PC-9 (cell line): Measurements from ENCODE around the gene TMEM45A. TPM values are rescaled to one million over a fixed set of nuclear protein-coding genes. Genes with fewer than 3 reads are reported as not detected.

Experiments
- BruUV-seq: library from RNA; stranded (reverse); fragments of 400-500 nt; replicated peaks from 2 replicates; lab custom pipeline; 2021; lab: Mats Ljungman, UMichigan
- CTCF ChIA-PET: fragments of 300-600 bp; sonication (Branson Sonifier 250); formaldehyde crosslinking; loops from one replicate; lab custom pipeline; 2022; ENCODE audit warnings: antibody characterized with exemption; lab: Charles Lee
- POLR2A ChIA-PET: fragments of 300-600 bp; sonication (Branson Sonifier 250); formaldehyde crosslinking; loops from one replicate; lab custom pipeline; 2022; ENCODE audit warnings: antibody characterized with exemption; ENCODE audit not compliant: unreplicated experiment; lab: Charles Lee
- DNase-seq, 2 experiments: peaks; one replicate each; pipeline versions ENCODE4 v3.0.0 to v3.0.0-alpha.2; 2015 to 2022; ENCODE audit warnings: mixed read lengths in 1 of 2
- H2AFZ ChIP-seq: fragments of 200-600 bp; sonication (generic); 2 replicates; pipeline ENCODE4 v1.8.1; 2017; ENCODE audit warnings: antibody characterized with exemption
- H3F3A ChIP-seq: fragments of 200-600 bp; sonication (generic); 2 replicates; pipeline ENCODE4 v1.8.1; 2017; ENCODE audit warnings: antibody characterized with exemption, mild to moderate bottlenecking, low read depth; ENCODE audit not compliant: insufficient read depth
- H3K27ac ChIP-seq: fragments of 200-600 bp; sonication (generic); 2 replicates; pipeline ENCODE4 v1.6.1; 2016; ENCODE audit warnings: mixed run types
- H3K27me3 ChIP-seq: fragments of 200-600 bp; sonication (generic); 2 replicates; pipeline ENCODE4 v1.6.1; 2016; ENCODE audit warnings: low read depth, mixed run types; ENCODE audit not compliant: insufficient read depth
- H3K36me3 ChIP-seq: fragments of 200-600 bp; sonication (generic); 2 replicates; pipeline ENCODE4 v1.6.1; 2016; ENCODE audit warnings: low read depth, mixed run types
- H3K4me1 ChIP-seq: fragments of 200-600 bp; sonication (generic); replicated peaks from 2 replicates; pipeline ENCODE4 v1.6.1; 2016; ENCODE audit warnings: mixed run types; ENCODE audit not compliant: insufficient read depth
- H3K4me2 ChIP-seq: fragments of 200-600 bp; sonication (generic); 2 replicates; pipeline ENCODE4 v1.6.1; 2017; ENCODE audit warnings: mixed run types
- H3K4me3 ChIP-seq: fragments of 200-600 bp; sonication (generic); 2 replicates; pipeline ENCODE4 v1.6.1; 2016; ENCODE audit warnings: mixed run types
- H3K79me2 ChIP-seq: fragments of 200-600 bp; sonication (generic); 2 replicates; pipeline ENCODE4 v1.6.1; 2017; ENCODE audit warnings: low read depth, mixed run types
- H3K9me2 ChIP-seq: fragments of 200-600 bp; sonication (generic); 2 replicates; pipeline ENCODE4 v1.8.1; 2017; ENCODE audit warnings: mild to moderate bottlenecking; ENCODE audit not compliant: insufficient read depth
- H3K9me3 ChIP-seq: fragments of 200-600 bp; sonication (generic); 2 replicates; pipeline ENCODE4 v1.8.1; 2016; ENCODE audit warnings: low read depth; ENCODE audit not compliant: insufficient read depth
- H4K20me1 ChIP-seq: fragments of 200-600 bp; sonication (generic); 2 replicates; pipeline ENCODE4 v1.8.1; 2017; ENCODE audit not compliant: insufficient read depth
- EZH2 ChIP-seq: fragments of 200-600 bp; sonication (generic); IDR thresholded peaks from 2 replicates; pipeline ENCODE4 v1.8.0; 2017; ENCODE audit warnings: antibody characterized with exemption, low read depth
- intact Hi-C: fragments of 100-400 bp; cut with micrococcal nuclease; formaldehyde crosslinking; loops from one replicate; pipeline ENCODE4 v1.10.0; 2022; ENCODE audit not compliant: unreplicated experiment
- total RNA-seq: library from RNA; stranded (reverse); gene quantifications from 2 replicates; pipeline ENCODE4 v1.2.3, GENCODE V29; 2021
- TF ChIP-seq, protein P1 (sequence below): fragments of 200-600 bp; sonication (generic); conservative IDR thresholded peaks from 2 replicates; pipeline ENCODE4 v1.6.1; 2017; ENCODE audit warnings: mixed run types, antibody characterized with exemption, mild to moderate bottlenecking, moderate library complexity

TMEM45A gene
- total RNA-seq, 1 experiment from 2014 or later: 31.1 TPM

DNA sequence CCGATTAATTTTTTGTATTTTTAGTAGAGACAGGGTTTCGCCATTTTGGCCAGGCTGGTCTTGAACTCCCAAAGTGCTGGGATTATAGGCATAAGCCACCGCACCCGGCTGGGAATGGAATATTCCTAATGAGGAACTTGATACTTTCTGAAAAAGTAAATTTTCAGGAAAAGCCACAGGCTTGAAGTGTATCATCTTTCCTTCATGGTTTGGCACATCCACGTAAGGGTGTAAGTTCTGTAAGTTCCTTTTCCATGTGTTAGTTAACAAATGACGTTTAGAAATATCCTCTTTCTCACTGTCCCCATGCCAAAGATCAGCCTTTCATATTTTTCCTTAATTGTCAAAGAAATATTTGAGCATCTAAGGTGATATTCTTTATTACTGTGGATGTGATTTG lies 24.9 kb downstream of the TMEM45A start:
- Histone ChIP-seq H3K36me3 (no peaks in the 10 kb centered on the region), H3F3A (no peaks in the 10 kb centered on the region), H3K4me1 (no peaks in the 10 kb centered on the region), H3K27ac (no peak overlapping the region), H3K9me3 (no peaks in the 10 kb centered on the region), H2AFZ (no peak overlapping the region), H4K20me1 (no peaks in the 10 kb centered on the region), H3K4me3 (no peak overlapping the region), H3K27me3 (no peaks in the 10 kb centered on the region), H3K4me2 (no peak overlapping the region), H3K79me2 (no peaks in the 10 kb centered on the region), H3K9me2 (no peaks in the 10 kb centered on the region)
- no peak for DNase-seq
- intact Hi-C loops: no loop called here
- TF ChIP-seq, protein P1, sequence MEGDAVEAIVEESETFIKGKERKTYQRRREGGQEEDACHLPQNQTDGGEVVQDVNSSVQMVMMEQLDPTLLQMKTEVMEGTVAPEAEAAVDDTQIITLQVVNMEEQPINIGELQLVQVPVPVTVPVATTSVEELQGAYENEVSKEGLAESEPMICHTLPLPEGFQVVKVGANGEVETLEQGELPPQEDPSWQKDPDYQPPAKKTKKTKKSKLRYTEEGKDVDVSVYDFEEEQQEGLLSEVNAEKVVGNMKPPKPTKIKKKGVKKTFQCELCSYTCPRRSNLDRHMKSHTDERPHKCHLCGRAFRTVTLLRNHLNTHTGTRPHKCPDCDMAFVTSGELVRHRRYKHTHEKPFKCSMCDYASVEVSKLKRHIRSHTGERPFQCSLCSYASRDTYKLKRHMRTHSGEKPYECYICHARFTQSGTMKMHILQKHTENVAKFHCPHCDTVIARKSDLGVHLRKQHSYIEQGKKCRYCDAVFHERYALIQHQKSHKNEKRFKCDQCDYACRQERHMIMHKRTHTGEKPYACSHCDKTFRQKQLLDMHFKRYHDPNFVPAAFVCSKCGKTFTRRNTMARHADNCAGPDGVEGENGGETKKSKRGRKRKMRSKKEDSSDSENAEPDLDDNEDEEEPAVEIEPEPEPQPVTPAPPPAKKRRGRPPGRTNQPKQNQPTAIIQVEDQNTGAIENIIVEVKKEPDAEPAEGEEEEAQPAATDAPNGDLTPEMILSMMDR: no peak
- TF ChIP-seq EZH2: no peak
- ChIA-PET CTCF (no interaction called here), POLR2A (no interaction called here)
- no TSS peak for BruUV-seq

DNA sequence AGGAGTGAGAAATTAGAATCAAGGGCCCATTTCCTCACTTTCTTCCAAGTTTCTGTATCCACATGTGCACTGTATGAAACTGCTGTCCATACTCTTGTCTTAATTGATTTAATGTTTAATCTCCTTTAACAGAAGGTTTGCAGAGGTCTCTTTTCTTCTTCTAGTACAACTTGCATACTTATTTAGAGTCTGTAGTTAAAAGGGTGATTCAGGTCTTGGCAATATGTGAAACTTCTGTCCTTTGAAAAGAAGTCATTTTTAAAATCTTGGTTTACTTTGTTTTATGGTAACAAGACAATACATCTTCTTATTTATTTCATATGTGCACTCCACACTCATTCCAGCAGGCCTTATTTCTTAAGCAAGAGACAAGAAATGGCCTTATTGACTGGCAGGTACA lies 25.8 kb downstream of the TMEM45A start:
- no TSS peak for BruUV-seq
- Histone ChIP-seq H3F3A (no peaks in the 10 kb centered on the region), H3K4me3 (no peak overlapping the region), H3K4me1 (no peaks in the 10 kb centered on the region), H3K9me2 (no peaks in the 10 kb centered on the region), H2AFZ (no peak overlapping the region), H4K20me1 (no peaks in the 10 kb centered on the region), H3K9me3 (no peaks in the 10 kb centered on the region), H3K36me3 (no peaks in the 10 kb centered on the region), H3K27ac (no peak overlapping the region), H3K4me2 (no peak overlapping the region), H3K27me3 (no peaks in the 10 kb centered on the region), H3K79me2 (no peaks in the 10 kb centered on the region)
- ChIA-PET POLR2A (no interaction called here), CTCF (no interaction called here)
- TF ChIP-seq, protein P1: no peak
- TF ChIP-seq EZH2: no peak
- intact Hi-C loops: no loop called here
- DNase-seq: no peak

DNA sequence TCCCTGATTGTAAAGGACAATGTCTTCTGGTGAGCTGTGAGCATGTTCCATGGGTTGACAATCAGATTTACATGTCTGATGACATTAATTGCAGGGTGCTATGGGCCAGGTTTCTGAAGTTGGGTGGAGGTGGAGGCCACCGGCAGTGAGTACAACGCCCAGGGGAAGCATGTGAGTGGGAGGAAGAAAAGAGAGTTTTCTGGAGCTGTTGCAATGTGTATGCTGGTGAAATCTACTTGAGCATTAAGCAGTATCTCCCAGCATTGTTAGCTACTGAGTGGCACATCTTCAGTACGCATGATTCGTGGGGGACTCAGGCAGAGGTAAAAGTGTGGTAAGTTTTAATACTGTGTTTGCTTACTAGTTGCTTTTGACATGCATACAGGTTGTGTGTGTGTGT lies 26.6 kb downstream of the TMEM45A start:
- CTCF ChIA-PET: no interaction called here
- no peak for DNase-seq
- H2AFZ ChIP-seq: no peak overlapping the region

More for the DNA sequence above, 26.6 kb downstream of the TMEM45A start:
- H3F3A ChIP-seq: no peaks in the 10 kb centered on the region
- intact Hi-C loops: no loop called here
- H3K4me2 ChIP-seq: no peak overlapping the region
- H3K36me3 ChIP-seq: no peaks in the 10 kb centered on the region
- POLR2A ChIA-PET: interaction anchor here (0.6 kb wide), 1 partner anchor 34 kb away, joined by 3 read pairs; no protein-coding TSS in a partner anchor
- no peak for TF ChIP-seq EZH2
- TF ChIP-seq, protein P1: no peak
- H3K79me2 ChIP-seq: no peaks in the 10 kb centered on the region
- no peaks in the 10 kb centered on the region for H3K4me1 ChIP-seq
- H3K9me3 ChIP-seq: no peaks in the 10 kb centered on the region
- BruUV-seq: no TSS peak
- H3K9me2 ChIP-seq: no peaks in the 10 kb centered on the region
- no peaks in the 10 kb centered on the region for H4K20me1 ChIP-seq
- H3K4me3 ChIP-seq: no peak overlapping the region
- H3K27me3 ChIP-seq: no peaks in the 10 kb centered on the region
- no peak overlapping the region for H3K27ac ChIP-seq
